HG03280 (cell line): ENCODE measurements around the gene BTK.
A peak's percentile ranks its signal among the peaks of the same experiment; 100 is the strongest.
"Not testable (repeated sequence)": the region's sequence is repeated elsewhere in the genome, so short reads cannot be mapped to it uniquely, and the experiment has no call there.

Source experiments
- ATAC-seq: cut with Tn5 transposase; IDR thresholded peaks from one replicate; pipeline ENCODE4 v1.9.1; 2021; ENCODE audit warnings: mild to moderate bottlenecking, moderate library complexity; ENCODE audit not compliant: unreplicated experiment

BTK gene

DNA sequence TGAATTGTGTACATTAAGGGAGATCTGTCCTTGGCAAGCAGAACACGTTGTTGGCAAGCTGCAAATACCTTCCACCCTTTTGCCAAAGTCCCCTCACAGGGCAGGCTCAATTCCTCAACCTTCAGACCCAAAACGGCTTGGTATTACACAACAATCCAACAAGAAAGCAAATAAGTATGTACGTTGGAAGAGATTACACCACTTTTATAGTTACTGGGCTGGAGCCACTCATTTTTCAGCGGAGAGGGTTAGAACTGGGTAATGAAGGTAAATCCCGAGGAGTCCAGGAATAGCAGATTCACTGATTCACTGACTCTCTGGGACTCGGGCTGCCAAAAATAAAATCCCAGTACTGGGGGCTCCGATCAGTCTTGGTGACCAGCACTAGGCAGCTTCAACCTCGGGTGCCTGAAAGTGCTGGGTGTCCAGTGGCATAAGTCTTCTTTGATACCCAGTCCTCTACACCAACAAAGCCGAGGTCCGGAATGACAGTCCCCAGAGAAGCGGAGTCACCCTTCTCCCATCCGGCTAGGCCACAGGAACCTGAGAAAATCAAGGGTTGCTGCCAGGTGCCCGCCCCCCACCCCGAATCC is 38.0 kb downstream of the BTK start:
- peak; percentile 5 for ATAC-seq

DNA sequence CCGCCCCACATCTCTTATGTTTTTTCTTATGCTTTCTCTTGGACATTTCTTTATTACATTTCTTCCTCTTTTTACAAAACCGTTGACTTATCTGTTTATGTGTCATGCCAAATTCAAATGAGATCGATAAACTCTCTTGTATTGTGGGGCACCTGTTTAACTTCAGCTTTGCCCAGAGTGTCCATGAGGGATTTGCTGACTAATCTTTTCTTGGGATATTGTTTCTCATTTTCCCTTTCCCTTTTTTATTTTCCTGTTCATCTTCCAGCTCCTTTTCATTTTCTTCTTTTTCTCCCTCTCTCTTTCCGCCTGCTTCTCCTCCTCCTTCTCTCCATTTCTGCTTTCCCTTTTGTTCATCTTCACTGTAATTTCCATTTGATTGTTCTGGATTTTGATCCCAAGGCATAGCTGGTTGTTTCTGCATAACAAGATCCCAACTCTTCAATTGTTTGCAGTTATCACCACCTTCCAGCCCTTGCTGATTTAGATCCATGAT is 48.2 kb downstream of the BTK start:
- ATAC-seq, result no peak

DNA sequence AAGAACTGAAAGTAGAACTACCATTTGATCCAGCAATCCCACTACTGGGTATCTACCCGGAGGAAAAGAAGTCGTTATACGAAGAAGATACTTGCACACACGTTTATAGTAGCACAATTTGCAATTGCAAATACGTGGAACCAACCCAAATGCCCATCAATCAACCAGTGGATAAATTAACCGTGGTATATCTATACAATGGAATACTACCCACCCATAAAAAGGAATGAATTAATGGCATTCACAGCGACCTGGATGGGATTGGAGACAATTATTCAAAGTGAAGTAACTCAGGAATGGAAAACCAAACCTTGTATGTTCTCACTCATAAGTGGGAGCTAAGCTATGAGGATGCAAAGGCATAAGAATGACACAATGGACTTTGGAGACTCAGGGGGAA is 51.7 kb downstream of the BTK start:
- not testable (repeated sequence) for ATAC-seq

DNA sequence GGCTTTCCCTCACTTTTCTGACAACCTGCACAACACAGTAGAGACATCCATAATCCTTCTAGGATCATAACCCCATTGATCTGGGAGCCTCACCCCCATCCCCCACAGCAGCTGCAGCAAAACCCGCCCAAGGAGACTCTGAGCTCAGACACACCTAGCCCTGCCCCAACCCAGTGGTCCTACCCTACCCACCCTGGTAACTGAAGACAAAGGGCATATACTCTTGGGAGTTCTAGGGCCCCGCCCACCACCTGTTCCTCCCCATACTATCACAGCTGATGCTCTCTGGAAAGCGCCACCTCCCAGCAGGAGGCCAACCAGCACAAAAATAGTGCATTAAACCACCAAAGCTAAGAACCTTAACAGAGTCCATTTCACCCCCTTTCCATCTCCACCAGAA is 59.4 kb downstream of the BTK start:
- ATAC-seq, result not testable (repeated sequence)

DNA sequence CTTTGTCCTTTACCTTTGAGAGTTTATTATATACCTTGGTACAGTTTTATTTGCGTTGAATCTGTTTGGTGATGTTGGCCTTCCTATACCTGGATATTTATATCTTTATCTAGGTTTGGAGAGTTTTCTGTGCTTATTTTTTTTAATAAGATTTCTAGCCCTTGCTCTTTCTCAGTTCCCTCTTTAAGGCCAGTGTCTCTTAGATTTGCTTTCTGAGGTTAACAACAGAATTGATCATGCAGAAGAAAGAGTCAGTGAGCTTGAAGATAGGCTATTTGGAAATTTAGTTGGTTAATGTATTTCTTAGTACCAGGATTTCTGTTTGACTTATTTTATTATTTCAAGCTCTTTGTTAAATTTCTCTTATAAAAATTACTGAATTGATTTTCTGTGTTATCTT is 82.2 kb downstream of the BTK start:
- ATAC-seq, result no peak
